IMR-90 (cell line): ENCODE results near the gene TUBB8B. TPM values are rescaled to one million over a fixed set of nuclear protein-coding genes. Genes with fewer than 3 reads are reported as not detected.
"Not testable (repeated sequence)": the region's sequence is repeated elsewhere in the genome, so short reads cannot be mapped to it uniquely, and the experiment has no call there.

Source experiments
- ATAC-seq: fragments of 200-7000 bp; cut with Tn5 transposase; 2 replicates; pipeline ENCODE4 v1.9.1; 2020; ENCODE audit warnings: low read depth, mild to moderate bottlenecking, moderate library complexity
- BruUV-seq: library from RNA; stranded (reverse); fragments of 400-500 nt; replicated peaks from 2 replicates; lab custom pipeline; 2021; lab: Mats Ljungman, UMichigan
- CTCF ChIA-PET: fragments of 300-600 bp; formaldehyde crosslinking; extraction: SDS; loops from one replicate; lab custom pipeline; 2021; ENCODE audit warnings: antibody characterized with exemption; lab: Yijun Ruan, JAX
- POLR2A ChIA-PET: fragments of 300-600 bp; sonication (Branson Sonifier 250); formaldehyde crosslinking; loops from one replicate; lab custom pipeline; 2022; ENCODE audit warnings: antibody characterized with exemption; ENCODE audit not compliant: unreplicated experiment; lab: Charles Lee
- DNase-seq: peaks from one replicate; pipeline ENCODE4 v3.0.0; 2013
- H2AFZ ChIP-seq: replicated peaks from 2 replicates; pipeline ENCODE3; 2013; ENCODE audit warnings: low read length, mild to moderate bottlenecking; ENCODE audit not compliant: poor library complexity
- H2AK5ac ChIP-seq: 2 replicates; pipeline ENCODE4 v1.6.1; 2013; ENCODE audit warnings: low read depth, low read length, inconsistent platforms
- H2AK9ac ChIP-seq: replicated peaks from 2 replicates; pipeline ENCODE3; 2013; ENCODE audit warnings: mild to moderate bottlenecking, low read depth, low read length, moderate library complexity; ENCODE audit not compliant: poor library complexity
- H2BK120ac ChIP-seq: 2 replicates; pipeline ENCODE4 v1.6.1; 2013; ENCODE audit warnings: low read depth, low read length, inconsistent platforms
- H2BK15ac ChIP-seq: 3 replicates; pipeline ENCODE4 v1.6.1; 2013; ENCODE audit warnings: low read depth, low read length, inconsistent platforms
- H2BK20ac ChIP-seq: 2 replicates; pipeline ENCODE4 v1.6.1; 2013; ENCODE audit warnings: low read depth, mild to moderate bottlenecking, inconsistent platforms, low read length, moderate library complexity
- H2BK5ac ChIP-seq: 2 replicates; pipeline ENCODE4 v1.6.1; 2013; ENCODE audit warnings: mild to moderate bottlenecking, low read depth, low read length, inconsistent platforms; ENCODE audit not compliant: poor library complexity, severe bottlenecking
- H3K14ac ChIP-seq: replicated peaks from 2 replicates; pipeline ENCODE4 v1.6.1; 2013; ENCODE audit warnings: low read depth, low read length, inconsistent platforms
- H3K18ac ChIP-seq: 2 replicates; pipeline ENCODE4 v1.6.1; 2013; ENCODE audit warnings: low read depth, low read length, control low read depth
- H3K23ac ChIP-seq: 2 replicates; pipeline ENCODE4 v1.6.1; 2013; ENCODE audit warnings: low read depth, low read length, inconsistent platforms
- H3K27ac ChIP-seq: 2 replicates; pipeline ENCODE4 v1.5.1; 2013; ENCODE audit warnings: mild to moderate bottlenecking, control low read depth, low read length; ENCODE audit not compliant: insufficient read depth
- H3K27me3 ChIP-seq: 2 replicates; pipeline ENCODE4 v1.6.1; 2013; ENCODE audit warnings: low read length; ENCODE audit not compliant: control insufficient read depth, insufficient read depth
- H3K36me3 ChIP-seq: 2 replicates; pipeline ENCODE4 v1.6.1; 2013; ENCODE audit warnings: low read length, mixed read lengths; ENCODE audit not compliant: control insufficient read depth, insufficient read depth
- H3K4ac ChIP-seq: 2 replicates; pipeline ENCODE4 v1.6.1; 2013; ENCODE audit warnings: low read depth, low read length, inconsistent platforms
- H3K4me1 ChIP-seq: 2 replicates; pipeline ENCODE4 v1.6.1; 2013; ENCODE audit warnings: low read length, mixed read lengths; ENCODE audit not compliant: control insufficient read depth, insufficient read depth
- H3K4me2 ChIP-seq: 2 replicates; pipeline ENCODE4 v1.6.1; 2013; ENCODE audit warnings: low read depth, mild to moderate bottlenecking, control low read depth, low read length, moderate library complexity
- H3K4me3 ChIP-seq: 2 replicates; pipeline ENCODE4 v1.5.1; 2013; ENCODE audit warnings: low read depth, mild to moderate bottlenecking, control low read depth, low read length, moderate library complexity; ENCODE audit not compliant: insufficient read depth
- H3K56ac ChIP-seq: 2 replicates; pipeline ENCODE4 v1.6.1; 2013; ENCODE audit warnings: low read length, inconsistent platforms; ENCODE audit not compliant: insufficient read depth; ENCODE audit errors: extremely low read depth
- H3K79me1 ChIP-seq, 2 experiments: 2 replicates each; pipeline ENCODE4 v1.6.1; 2013; ENCODE audit warnings: low read length in 2 of 2, inconsistent platforms in 1 of 2, low read depth in 1 of 2
- H3K9ac ChIP-seq: 2 replicates; pipeline ENCODE4 v1.6.1; 2013; ENCODE audit warnings: low read depth, low read length, control low read depth
- H3K9me1 ChIP-seq: 2 replicates; pipeline ENCODE4 v1.6.1; 2013; ENCODE audit warnings: low read length, inconsistent platforms; ENCODE audit not compliant: insufficient read depth
- H3K9me3 ChIP-seq: 2 replicates; pipeline ENCODE4 v1.6.1; 2013; ENCODE audit warnings: low read length; ENCODE audit not compliant: control insufficient read depth, insufficient read depth
- H4K20me1 ChIP-seq: 2 replicates; pipeline ENCODE4 v1.6.1; 2013; ENCODE audit warnings: low read length, inconsistent platforms; ENCODE audit not compliant: insufficient read depth
- H4K5ac ChIP-seq: 2 replicates; pipeline ENCODE4 v1.6.1; 2013; ENCODE audit warnings: mild to moderate bottlenecking, low read depth, low read length, control low read depth
- H4K8ac ChIP-seq, 2 experiments: 2 replicates each; pipeline ENCODE4 v1.6.1; 2013; ENCODE audit warnings: low read depth in 2 of 2, low read length in 2 of 2, control low read depth in 1 of 2, inconsistent platforms in 1 of 2
- H4K91ac ChIP-seq: 2 replicates; pipeline ENCODE4 v1.6.1; 2013; ENCODE audit warnings: low read depth, low read length, inconsistent platforms; ENCODE audit not compliant: insufficient read depth
- WGBS, 2 experiments: methylation state at CpG; one replicate each; pipeline versions ENCODE4 v1.1.5 to v1.1.7; 2013; ENCODE audit warnings: missing lambda C conversion rate in 2 of 2; ENCODE audit not compliant: insufficient read length in 1 of 2; ENCODE audit errors: extremely low coverage in 2 of 2; 5-methylcytosine and 5-hydroxymethylcytosine counted together
- dilution Hi-C: fragments of 300-500 bp; cut with HindIII; formaldehyde crosslinking; loops from one replicate; pipeline ENCODE4 v1.14.3; 2018; ENCODE audit warnings: low sequenced_read_pairs; ENCODE audit not compliant: unreplicated experiment
- in situ Hi-C: fragments of 300-500 bp; cut with MboI; formaldehyde crosslinking; loops from 3 replicates; pipeline ENCODE4 v1.14.3; 2019; ENCODE audit warnings: low sequenced_read_pairs, inconsistent platforms, mixed read lengths
- intact Hi-C: fragments of 100-400 bp; cut with micrococcal nuclease; formaldehyde crosslinking; loops from 2 replicates; pipeline ENCODE4 v1.10.0; 2022
- polyA plus RNA-seq, 3 experiments: library from polyadenylated mRNA; depleted of rRNA; stranded (reverse); fragments of >200 nt; gene quantifications; 2 replicates each; pipeline ENCODE4 v1.2.3, GENCODE V29; 2012; ENCODE audit warnings: low replicate concordance in 1 of 3
- total RNA-seq: library from RNA; depleted of rRNA; stranded (reverse); fragments of >200 nt; gene quantifications from 2 replicates; pipeline ENCODE4 v1.2.3, GENCODE V29; 2012

Gene TUBB8B
- total and polyA plus RNA-seq, 2 of the 4 experiments (the other 2 are of a cell fraction), result not detected

DNA sequence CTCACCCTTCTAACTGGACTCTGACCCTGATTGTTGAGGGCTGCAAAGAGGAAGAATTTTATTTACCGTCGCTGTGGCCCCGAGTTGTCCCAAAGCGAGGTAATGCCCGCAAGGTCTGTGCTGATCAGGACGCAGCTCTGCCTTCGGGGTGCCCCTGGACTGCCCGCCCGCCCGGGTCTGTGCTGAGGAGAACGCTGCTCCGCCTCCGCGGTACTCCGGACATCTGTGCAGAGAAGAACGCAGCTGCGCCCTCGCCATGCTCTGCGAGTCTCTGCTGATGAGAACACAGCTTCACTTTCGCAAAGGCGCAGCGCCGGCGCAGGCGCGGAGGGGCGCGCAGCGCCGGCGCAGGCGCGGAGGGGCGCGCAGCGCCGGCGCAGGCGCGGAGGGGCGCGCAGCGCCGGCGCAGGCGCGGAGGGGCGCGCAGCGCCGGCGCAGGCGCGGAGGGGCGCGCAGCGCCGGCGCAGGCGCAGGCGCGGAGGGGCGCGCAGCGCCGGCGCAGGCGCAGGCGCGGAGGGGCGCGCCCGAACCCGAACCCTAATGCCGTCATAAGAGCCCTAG is 38.7 kb downstream of the TUBB8B start:
- dilution Hi-C loops, DNase-seq, ATAC-seq: not testable (repeated sequence)

DNA sequence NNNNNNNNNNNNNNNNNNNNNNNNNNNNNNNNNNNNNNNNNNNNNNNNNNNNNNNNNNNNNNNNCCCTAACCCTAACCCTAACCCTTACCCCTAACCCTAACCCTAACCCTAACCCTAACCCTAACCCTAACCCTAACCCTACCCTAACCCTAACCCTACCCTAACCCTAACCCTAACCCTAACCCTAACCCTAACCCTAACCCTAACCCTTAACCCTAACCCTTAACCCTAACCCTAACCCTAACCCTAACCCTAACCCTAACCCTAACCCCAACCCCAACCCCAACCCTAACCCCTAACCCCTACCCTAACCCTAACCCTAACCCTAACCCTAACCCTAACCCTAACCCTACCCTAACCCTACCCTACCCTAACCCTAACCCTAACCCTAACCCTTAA is 39.5 kb downstream of the TUBB8B start:
- BruUV-seq, H4K20me1 ChIP-seq, DNase-seq, intact Hi-C loops, H3K56ac ChIP-seq, H3K4ac ChIP-seq, H3K4me1 ChIP-seq, H3K27me3 ChIP-seq, H3K14ac ChIP-seq, H3K9me1 ChIP-seq, CTCF ChIA-PET, H2AFZ ChIP-seq, H3K36me3 ChIP-seq, H2BK15ac ChIP-seq, H3K27ac ChIP-seq, ATAC-seq, H3K4me2 ChIP-seq, H2BK120ac ChIP-seq, H3K18ac ChIP-seq, H2BK20ac ChIP-seq, H2AK5ac ChIP-seq, H4K91ac ChIP-seq, H4K5ac ChIP-seq, H3K79me1 ChIP-seq, POLR2A ChIA-PET, H3K9ac ChIP-seq, H4K8ac ChIP-seq, H3K9me3 ChIP-seq, in situ Hi-C loops, H2AK9ac ChIP-seq, dilution Hi-C loops, H3K23ac ChIP-seq, H3K4me3 ChIP-seq: not testable (repeated sequence)
- peak overlapping the region; percentile 67 for H2BK5ac ChIP-seq

More for the DNA sequence above, 38.7 kb downstream of the TUBB8B start:
- H3K4me2 ChIP-seq, BruUV-seq, H2BK15ac ChIP-seq, in situ Hi-C loops, H3K4ac ChIP-seq, H3K27ac ChIP-seq, H3K36me3 ChIP-seq, H3K23ac ChIP-seq, intact Hi-C loops, CTCF ChIA-PET, H3K9me3 ChIP-seq, H3K18ac ChIP-seq, H3K9ac ChIP-seq, H3K4me3 ChIP-seq, H2BK20ac ChIP-seq, H2AK9ac ChIP-seq, H4K91ac ChIP-seq, H4K5ac ChIP-seq, H2AFZ ChIP-seq, H3K56ac ChIP-seq, POLR2A ChIA-PET, H2BK120ac ChIP-seq, H3K79me1 ChIP-seq, H2AK5ac ChIP-seq, H3K4me1 ChIP-seq, H3K27me3 ChIP-seq, H3K9me1 ChIP-seq, H4K20me1 ChIP-seq, H3K14ac ChIP-seq, H4K8ac ChIP-seq: not testable (repeated sequence)
- H2BK5ac ChIP-seq, result peak overlapping the region; percentile 39
- no CpG with 5 or more reads among the region's 75 CpGs for WGBS, 2 experiments
